CD14-positive monocyte (primary cell): ENCODE results near the gene MEPE. TPM values are rescaled to one million over a fixed set of nuclear protein-coding genes. Genes with fewer than 3 reads are reported as not detected.

ENCODE experiments used
- DNase-seq, 3 donors: peaks; one replicate each; pipeline ENCODE4 v3.0.0-alpha.2; 2011 to 2022
- H2AFZ ChIP-seq: 2 replicates; pipeline ENCODE4 v1.6.0; 2012; ENCODE audit warnings: mild to moderate bottlenecking, low read depth, low read length, inconsistent platforms; ENCODE audit not compliant: insufficient read depth, poor library complexity, severe bottlenecking
- H3K27ac ChIP-seq, 2 donors: 1 replicate in 1 of 2; 2 replicates in 1 of 2; pipeline ENCODE4 v1.5.1; 2012 to 2013; ENCODE audit warnings: low read length in 2 of 2, control low read depth in 1 of 2, inconsistent platforms in 1 of 2, low read depth in 1 of 2, mild to moderate bottlenecking in 1 of 2
- H3K27me3 ChIP-seq, 2 donors: one replicate each; pipeline versions ENCODE4 v1.6.0 to v1.6.1; 2011 to 2013; ENCODE audit warnings: low read length in 2 of 2; ENCODE audit not compliant: control insufficient read depth in 2 of 2, insufficient read depth in 2 of 2
- H3K36me3 ChIP-seq, 2 donors: replicated peaks in 1 of 2; 1 replicate in 1 of 2; 2 replicates in 1 of 2; pipeline versions ENCODE4 v1.5.1 to v1.6.1; 2012 to 2013; ENCODE audit warnings: low read length in 2 of 2, control low read depth in 1 of 2, inconsistent platforms in 1 of 2, mild to moderate bottlenecking in 1 of 2; ENCODE audit not compliant: insufficient read depth in 2 of 2, control insufficient read depth in 1 of 2
- H3K4me1 ChIP-seq, 2 donors: 1 replicate in 1 of 2; 2 replicates in 1 of 2; pipeline versions ENCODE4 v1.5.1 to v1.6.1; 2012 to 2013; ENCODE audit warnings: low read length in 2 of 2, control low read depth in 1 of 2, inconsistent platforms in 1 of 2, mild to moderate bottlenecking in 1 of 2, moderate library complexity in 1 of 2; ENCODE audit not compliant: insufficient read depth in 2 of 2, control insufficient read depth in 1 of 2
- H3K4me2 ChIP-seq: replicated peaks from 2 replicates; pipeline ENCODE3; 2012; ENCODE audit warnings: low read length, moderate library complexity, mild to moderate bottlenecking; ENCODE audit not compliant: poor library complexity, severe bottlenecking; ENCODE audit errors: extremely low read depth
- H3K4me3 ChIP-seq, 3 experiments: fragments of 200-600 bp in 1 of 3; sonication (generic) in 1 of 3; replicated peaks in 1 of 3; 1 replicate in 2 of 3; 2 replicates in 1 of 3; pipeline ENCODE4 v1.5.1; 2011 to 2013; ENCODE audit warnings: low read length in 3 of 3, mild to moderate bottlenecking in 3 of 3, control low read depth in 2 of 3, low read depth in 2 of 3, inconsistent platforms in 1 of 3, moderate library complexity in 1 of 3
- H3K79me2 ChIP-seq: 2 replicates; pipeline ENCODE4 v1.6.0; 2012; ENCODE audit warnings: mild to moderate bottlenecking, control low read depth, inconsistent platforms, low read length, moderate library complexity; ENCODE audit not compliant: insufficient read depth
- H3K9ac ChIP-seq: 2 replicates; pipeline ENCODE4 v1.6.0; 2017; ENCODE audit warnings: low read length, mild to moderate bottlenecking; ENCODE audit not compliant: insufficient read depth, poor library complexity, severe bottlenecking
- H3K9me3 ChIP-seq, 2 donors: replicated peaks in 1 of 2; 1 replicate in 1 of 2; 2 replicates in 1 of 2; pipeline versions ENCODE4 v1.5.1 to v1.6.1; 2012 to 2013; ENCODE audit warnings: low read length in 2 of 2, control low read depth in 1 of 2; ENCODE audit not compliant: control insufficient read depth in 1 of 2, insufficient read depth in 1 of 2
- H4K20me1 ChIP-seq: 2 replicates; pipeline ENCODE4 v1.6.0; 2012; ENCODE audit warnings: mild to moderate bottlenecking, low read length, control low read depth, moderate library complexity; ENCODE audit not compliant: insufficient read depth
- H3K27ac Mint-ChIP-seq, 7 donors: one replicate each; pipeline ENCODE4 v1.8.0; 2020; ENCODE audit warnings: mild to moderate bottlenecking in 7 of 7, mixed read lengths in 7 of 7, moderate library complexity in 6 of 7, inconsistent platforms in 2 of 7
- H3K27me3 Mint-ChIP-seq, 3 donors: one replicate each; pipeline ENCODE4 v1.8.0; 2021 to 2022; ENCODE audit warnings: low read depth in 3 of 3, mild to moderate bottlenecking in 3 of 3, mixed read lengths in 3 of 3, moderate library complexity in 3 of 3, inconsistent platforms in 1 of 3
- H3K36me3 Mint-ChIP-seq, 2 donors: one replicate each; pipeline ENCODE4 v1.8.0; 2020; ENCODE audit warnings: mixed read lengths in 2 of 2, inconsistent platforms in 1 of 2, mild to moderate bottlenecking in 1 of 2
- H3K4me1 Mint-ChIP-seq: one replicate; pipeline ENCODE4 v1.8.0; 2020; ENCODE audit warnings: mild to moderate bottlenecking, mixed read lengths
- H3K4me3 Mint-ChIP-seq, 2 donors: one replicate each; pipeline ENCODE4 v1.8.0; 2020; ENCODE audit warnings: mild to moderate bottlenecking in 2 of 2, mixed read lengths in 2 of 2, moderate library complexity in 1 of 2
- H3K9me3 Mint-ChIP-seq, 7 donors: one replicate each; pipeline ENCODE4 v1.8.0; 2020 to 2022; ENCODE audit warnings: mixed read lengths in 7 of 7, mild to moderate bottlenecking in 6 of 7, moderate library complexity in 6 of 7, inconsistent platforms in 2 of 7
- WGBS: methylation state at CpG from one replicate; pipeline ENCODE4 v1.1.5; 2013; ENCODE audit warnings: missing lambda C conversion rate; ENCODE audit not compliant: insufficient coverage; 5-methylcytosine and 5-hydroxymethylcytosine counted together
- intact Hi-C, 2 donors: fragments of 100-400 bp; cut with micrococcal nuclease; formaldehyde crosslinking; loops; one replicate each; pipeline versions ENCODE4 v1.15.0 to v1.15.1; 2023
- polyA plus RNA-seq, 3 donors: library from polyadenylated mRNA; depleted of rRNA in 1 of 3; unstranded in 2 of 3; stranded (reverse) in 1 of 3; fragments of 300-500 nt in 2 of 3; fragments of >200 nt in 1 of 3; fragmentation: Illumina TruSeq in 2 of 3; gene quantifications; 1 replicate in 2 of 3; 2 replicates in 1 of 3; pipeline ENCODE4 v1.2.3, GENCODE V29; 2012 to 2021
- TF ChIP-seq, protein P1 (sequence below): fragments of 200-600 bp; IDR thresholded peaks from one replicate; pipeline ENCODE4 v1.8.0; 2022; ENCODE audit warnings: antibody characterized with exemption, mild to moderate bottlenecking

The MEPE gene
- polyA plus RNA-seq, 3 donors: not detected

DNA sequence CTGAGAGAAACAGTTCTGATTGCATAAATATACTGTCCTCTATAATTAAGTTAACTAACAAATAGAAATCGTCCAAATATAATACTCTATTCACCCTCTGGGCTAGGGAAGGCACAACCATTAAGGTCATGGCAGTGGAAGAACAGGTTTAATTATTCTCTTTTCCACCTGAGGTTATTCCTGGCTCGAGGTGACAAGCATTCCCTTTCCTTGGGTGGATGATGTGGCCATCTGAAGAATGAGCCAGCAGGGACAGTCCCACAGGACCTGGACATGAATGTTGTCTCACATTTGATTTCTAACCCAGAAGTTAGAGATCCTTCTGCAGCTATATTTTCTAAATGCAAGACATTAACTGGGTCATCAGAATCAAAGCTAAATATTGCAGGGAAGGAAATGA lies 27.9 kb upstream of the MEPE start:
- Histone ChIP-seq H3K79me2 (no peaks in the 10 kb centered on the region), H3K9me3 (peaks cover 4 to 5% of the 10 kb centered on the region in 2 donors)

DNA sequence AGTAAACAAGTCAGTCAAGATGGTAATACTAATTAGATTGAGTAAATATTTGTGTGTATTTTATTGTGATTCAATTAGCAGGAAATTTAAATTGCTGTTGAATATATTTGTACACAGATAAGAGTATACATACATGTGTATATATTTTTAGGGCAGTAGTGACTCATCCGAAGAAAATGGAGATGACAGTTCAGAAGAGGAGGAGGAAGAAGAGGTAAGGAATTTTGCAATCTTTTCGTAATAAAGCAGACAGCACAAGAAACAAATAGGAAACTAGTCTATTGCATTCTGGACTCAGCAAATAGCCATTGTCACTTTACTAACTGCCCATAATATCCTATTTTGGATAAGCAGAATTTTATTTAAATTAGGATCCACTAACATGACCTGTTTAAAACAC lies 26.8 kb upstream of the MEPE start:
- H3K9me3 ChIP-seq: peaks cover 4 to 5% of the 10 kb centered on the region in 2 donors
- no peaks in the 10 kb centered on the region for H3K27me3 ChIP-seq
- no peak overlapping the region for H3K4me2 ChIP-seq
- WGBS: no CpG with 5 or more reads among the region's 2 CpGs
- H3K9ac ChIP-seq: no peak overlapping the region
- no peaks in the 10 kb centered on the region for H3K36me3 Mint-ChIP-seq
- H3K79me2 ChIP-seq: no peaks in the 10 kb centered on the region
- peaks cover 0 to 16% (median 5%) of the 10 kb centered on the region in 7 donors for H3K9me3 Mint-ChIP-seq
- no peak overlapping the region for H3K4me3 ChIP-seq
- no peaks in the 10 kb centered on the region for H3K27me3 Mint-ChIP-seq
- H3K4me1 ChIP-seq: peaks cover 14 to 25% of the 10 kb centered on the region in 2 donors
- no peaks in the 10 kb centered on the region for H3K36me3 ChIP-seq
- no peak overlapping the region for H3K4me3 Mint-ChIP-seq
- H2AFZ ChIP-seq: no peak overlapping the region
- no peaks in the 10 kb centered on the region for H4K20me1 ChIP-seq
- TF ChIP-seq, protein P1, sequence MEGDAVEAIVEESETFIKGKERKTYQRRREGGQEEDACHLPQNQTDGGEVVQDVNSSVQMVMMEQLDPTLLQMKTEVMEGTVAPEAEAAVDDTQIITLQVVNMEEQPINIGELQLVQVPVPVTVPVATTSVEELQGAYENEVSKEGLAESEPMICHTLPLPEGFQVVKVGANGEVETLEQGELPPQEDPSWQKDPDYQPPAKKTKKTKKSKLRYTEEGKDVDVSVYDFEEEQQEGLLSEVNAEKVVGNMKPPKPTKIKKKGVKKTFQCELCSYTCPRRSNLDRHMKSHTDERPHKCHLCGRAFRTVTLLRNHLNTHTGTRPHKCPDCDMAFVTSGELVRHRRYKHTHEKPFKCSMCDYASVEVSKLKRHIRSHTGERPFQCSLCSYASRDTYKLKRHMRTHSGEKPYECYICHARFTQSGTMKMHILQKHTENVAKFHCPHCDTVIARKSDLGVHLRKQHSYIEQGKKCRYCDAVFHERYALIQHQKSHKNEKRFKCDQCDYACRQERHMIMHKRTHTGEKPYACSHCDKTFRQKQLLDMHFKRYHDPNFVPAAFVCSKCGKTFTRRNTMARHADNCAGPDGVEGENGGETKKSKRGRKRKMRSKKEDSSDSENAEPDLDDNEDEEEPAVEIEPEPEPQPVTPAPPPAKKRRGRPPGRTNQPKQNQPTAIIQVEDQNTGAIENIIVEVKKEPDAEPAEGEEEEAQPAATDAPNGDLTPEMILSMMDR: no peak
- H3K27ac ChIP-seq: peak overlapping the region in 1 of 2 donors; percentile 47
- intact Hi-C loops: no loop called here
- DNase-seq: peak; percentile 25 to 68 (median 62)
- H3K4me1 Mint-ChIP-seq: peaks cover 23% of the 10 kb centered on the region
- peak overlapping the region in 6 of 7 donors; percentile 13 to 75 (median 63) for H3K27ac Mint-ChIP-seq

More for the DNA sequence above, 27.9 kb upstream of the MEPE start:
- no peaks in the 10 kb centered on the region for H4K20me1 ChIP-seq
- Mint-ChIP-seq H3K9me3 (peaks cover 0 to 12% (median 5%) of the 10 kb centered on the region in 7 donors), H3K27me3 (no peaks in the 10 kb centered on the region), H3K4me1 (peaks cover 23% of the 10 kb centered on the region), H3K4me3 (no peak overlapping the region), H3K36me3 (no peaks in the 10 kb centered on the region), H3K27ac (no peak overlapping the region)
- no peak for DNase-seq
- peaks cover 14 to 25% of the 10 kb centered on the region in 2 donors for H3K4me1 ChIP-seq
- H3K4me3 ChIP-seq: no peak overlapping the region
- H3K27me3 ChIP-seq: no peaks in the 10 kb centered on the region
- H3K36me3 ChIP-seq: no peaks in the 10 kb centered on the region
- H2AFZ ChIP-seq: no peak overlapping the region
- no peak overlapping the region for H3K27ac ChIP-seq
- TF ChIP-seq, protein P1: no peak
- WGBS: 100% methylated on average over 1 of the region's 2 CpGs
- no peak overlapping the region for H3K4me2 ChIP-seq
- no peak overlapping the region for H3K9ac ChIP-seq
- intact Hi-C loops: no loop called here
